NCI-H82 treated with DMSO at 0.1 percent for 48 hours (cell line): ENCODE data around the gene HNRNPM.

Experiments
- DNase-seq: peaks from one replicate; lab custom pipeline; 2025; ENCODE audit not compliant: unreplicated experiment; lab: John Stamatoyannopoulos, UW

Gene HNRNPM

DNA sequence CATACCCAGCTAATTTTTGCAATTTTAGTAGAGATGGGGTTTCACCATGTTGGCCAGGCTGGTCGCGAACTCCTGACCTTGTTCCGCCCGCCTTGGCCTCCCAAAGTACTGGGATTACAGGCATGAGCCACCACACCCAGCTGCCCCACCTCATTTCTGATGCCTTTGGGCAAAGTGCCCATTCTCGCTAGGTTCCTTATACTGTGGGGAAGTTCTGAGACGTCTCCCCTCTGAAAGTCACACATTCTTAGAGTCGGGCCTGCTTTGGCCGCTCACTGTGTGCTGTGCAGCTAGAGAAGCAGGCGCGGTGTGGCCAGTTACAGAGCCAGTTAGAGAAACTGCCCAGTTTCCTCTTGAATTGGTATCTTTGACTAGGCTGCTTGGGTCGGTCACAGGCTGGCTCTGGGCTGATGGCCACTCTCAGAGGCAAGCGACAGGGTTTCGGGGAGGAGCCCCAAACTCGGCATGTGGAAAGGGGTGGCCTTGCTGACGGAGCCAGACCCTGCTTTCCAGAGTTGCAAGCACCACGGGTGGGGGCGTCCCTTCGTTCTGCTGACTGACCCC is 39.6 kb downstream of the HNRNPM start:
- DNase-seq: no peak

DNA sequence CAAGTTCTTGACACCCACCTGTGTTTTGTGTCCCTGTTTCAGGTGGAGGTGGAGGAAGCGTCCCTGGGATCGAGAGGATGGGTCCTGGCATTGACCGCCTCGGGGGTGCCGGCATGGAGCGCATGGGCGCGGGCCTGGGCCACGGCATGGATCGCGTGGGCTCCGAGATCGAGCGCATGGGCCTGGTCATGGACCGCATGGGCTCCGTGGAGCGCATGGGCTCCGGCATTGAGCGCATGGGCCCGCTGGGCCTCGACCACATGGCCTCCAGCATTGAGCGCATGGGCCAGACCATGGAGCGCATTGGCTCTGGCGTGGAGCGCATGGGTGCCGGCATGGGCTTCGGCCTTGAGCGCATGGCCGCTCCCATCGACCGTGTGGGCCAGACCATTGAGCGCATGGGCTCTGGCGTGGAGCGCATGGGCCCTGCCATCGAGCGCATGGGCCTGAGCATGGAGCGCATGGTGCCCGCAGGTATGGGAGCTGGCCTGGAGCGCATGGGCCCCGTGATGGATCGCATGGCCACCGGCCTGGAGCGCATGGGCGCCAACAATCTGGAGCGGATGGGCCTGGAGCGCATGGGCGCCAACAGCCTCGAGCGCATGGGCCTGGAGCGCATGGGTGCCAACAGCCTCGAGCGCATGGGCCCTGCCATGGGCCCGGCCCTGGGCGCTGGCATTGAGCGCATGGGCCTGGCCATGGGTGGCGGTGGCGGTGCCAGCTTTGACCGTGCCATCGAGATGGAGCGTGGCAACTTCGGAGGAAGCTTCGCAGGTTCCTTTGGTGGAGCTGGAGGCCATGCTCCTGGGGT is 41.0 kb downstream of the HNRNPM start:
- DNase-seq: no peak

DNA sequence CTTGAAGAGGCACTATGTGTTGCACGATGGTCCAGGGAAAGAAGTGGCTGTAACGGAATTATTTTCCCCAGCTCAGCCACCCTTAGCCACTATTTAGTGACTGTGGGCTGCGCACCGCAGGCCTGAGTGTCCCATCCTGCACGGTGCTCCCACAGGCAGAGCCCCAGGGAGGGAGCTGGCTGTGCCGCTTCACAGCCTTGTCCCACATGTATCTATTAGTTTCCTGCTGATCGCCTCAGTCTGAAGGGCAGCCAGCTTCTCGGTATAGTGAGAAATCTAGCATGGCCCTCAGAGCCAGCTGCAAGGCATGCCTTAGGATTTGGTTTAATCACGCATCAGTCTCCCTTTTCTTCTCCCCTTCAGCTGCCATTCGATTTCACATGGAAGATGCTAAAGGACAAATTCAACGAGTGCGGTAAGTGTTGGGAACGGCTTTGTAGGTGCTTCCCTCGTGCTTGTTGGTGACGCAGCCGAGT is 41.9 kb downstream of the HNRNPM start:
- DNase-seq: no peak

DNA sequence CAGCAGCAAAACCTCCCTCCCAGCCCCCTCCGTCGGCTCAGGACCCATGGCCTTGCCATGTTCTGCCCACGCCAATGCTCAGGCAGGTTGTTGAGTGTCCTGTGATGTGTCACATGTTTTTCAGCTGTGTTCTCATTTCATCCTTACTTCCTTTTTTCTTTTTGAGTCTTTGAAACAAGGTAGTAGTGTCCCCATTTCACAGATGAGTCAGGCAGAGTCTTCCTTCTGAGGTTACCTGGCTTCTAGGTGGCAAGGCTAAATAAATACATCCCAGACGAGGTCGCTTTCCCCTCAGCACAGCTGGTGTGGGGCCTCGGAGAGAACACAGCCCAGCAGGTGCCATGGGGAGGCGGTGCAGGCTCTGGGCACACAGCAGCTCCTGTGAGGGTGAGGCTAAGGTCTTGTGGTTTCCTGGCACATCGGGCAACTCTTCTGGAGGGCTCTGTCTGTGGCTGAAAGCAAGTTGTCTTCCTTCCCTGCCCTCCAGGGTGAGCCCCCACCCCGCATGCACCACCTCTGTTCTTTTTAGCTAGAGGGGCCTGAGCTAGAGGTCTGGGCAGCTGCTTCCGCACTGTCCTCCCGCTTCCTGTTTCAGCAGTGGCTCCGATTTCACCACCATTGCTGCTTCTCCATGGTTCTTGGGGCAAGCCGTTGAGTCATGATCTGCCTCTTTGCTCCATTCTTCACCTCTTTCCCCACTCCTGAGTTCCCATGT is 42.5 kb downstream of the HNRNPM start:
- no peak for DNase-seq

DNA sequence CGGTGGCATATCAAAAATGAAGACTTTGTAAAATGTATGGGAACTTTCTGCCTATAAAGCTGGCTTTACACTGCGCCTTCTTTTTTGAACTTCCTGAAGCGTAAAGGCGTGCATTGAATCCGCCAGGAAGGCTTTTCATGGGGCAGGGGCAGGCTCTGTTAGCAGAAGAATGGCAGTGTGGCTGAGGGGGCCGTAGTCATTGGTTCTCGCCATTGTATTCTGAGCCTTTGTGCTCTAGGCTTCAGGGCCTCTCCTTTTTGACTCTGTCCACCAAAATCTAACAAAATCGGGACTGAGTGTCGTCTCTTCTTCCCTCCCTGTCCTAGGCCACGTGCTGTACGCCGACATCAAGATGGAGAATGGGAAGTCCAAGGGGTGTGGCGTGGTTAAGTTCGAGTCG is 43.6 kb downstream of the HNRNPM start:
- no peak for DNase-seq

DNA sequence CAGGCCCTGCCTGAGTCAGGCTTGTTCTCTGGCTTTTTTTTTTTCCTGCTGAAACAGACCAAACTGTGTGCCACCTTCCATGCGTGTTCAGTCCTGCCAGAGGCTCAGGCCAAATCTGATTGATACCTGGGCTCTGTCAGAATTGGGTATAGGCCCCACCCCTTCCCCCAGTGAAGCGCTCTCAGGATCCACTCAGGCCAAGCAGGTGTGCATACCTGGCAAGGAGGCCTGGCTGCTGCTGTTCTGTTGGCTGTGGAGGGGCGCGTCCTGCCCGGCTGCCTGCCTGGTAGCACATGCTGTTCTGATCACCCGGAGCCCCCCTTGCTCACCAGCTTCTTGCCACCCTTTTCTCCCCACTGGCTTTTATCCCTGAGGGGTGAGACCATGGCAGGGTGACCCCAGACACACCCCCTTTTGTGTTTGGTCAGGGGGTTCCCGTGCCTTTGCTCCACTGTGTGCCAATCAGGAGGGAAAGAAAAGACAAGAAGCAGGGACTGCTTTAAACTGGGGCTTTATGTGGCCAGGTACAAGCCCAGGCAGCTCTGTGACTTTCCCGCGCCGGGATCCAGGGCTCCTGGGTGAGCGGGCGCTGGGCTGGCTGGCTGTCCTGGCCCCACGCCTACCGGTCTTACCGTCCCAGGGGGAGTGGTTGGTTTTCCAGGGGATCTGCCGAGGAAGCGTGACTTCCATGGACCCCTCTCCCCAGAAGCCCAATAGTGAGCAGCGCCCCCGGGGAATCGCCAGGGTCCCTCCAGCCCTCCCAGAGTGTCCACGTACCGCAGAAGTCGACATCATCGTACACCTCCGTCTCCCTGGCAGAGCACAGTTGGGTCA is 45.0 kb downstream of the HNRNPM start:
- no peak for DNase-seq

DNA sequence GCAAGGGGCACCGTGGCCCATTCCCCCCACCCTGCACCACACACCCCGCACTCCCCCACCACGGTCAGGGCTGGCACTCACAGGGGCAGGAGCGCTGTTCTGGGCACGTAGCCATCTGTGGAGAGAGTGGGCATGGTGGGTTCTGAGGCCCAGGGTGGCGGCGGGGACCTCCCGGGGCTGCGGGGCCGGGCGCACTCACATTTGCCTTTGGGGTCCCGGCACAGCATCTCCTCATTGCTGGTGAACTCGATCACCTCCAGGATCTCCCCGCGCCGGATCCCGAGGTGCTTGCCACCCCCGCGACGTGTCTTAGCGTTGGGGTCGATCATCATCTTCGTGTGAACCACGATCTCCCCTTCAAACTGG is 45.6 kb downstream of the HNRNPM start:
- no peak for DNase-seq

DNA sequence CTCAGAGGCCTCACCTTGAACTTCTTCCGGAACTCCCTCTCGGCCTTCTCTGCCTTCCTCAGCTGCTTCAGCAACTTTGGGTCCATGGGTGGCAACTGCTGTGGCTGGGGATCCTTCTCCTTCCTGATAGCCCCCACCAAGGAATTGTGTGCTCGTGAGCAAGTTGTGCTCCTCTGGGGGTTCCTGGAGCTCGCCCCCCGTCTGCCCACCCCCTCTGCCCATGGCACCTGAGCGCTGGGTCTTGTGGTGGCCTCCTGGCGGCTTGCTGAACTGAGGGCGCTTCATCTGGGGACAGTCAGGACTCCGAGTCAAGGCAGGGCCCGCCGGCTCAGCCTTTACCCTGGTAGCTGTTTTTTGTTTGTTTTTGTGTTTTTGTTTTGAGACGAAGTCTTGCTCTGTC is 46.1 kb downstream of the HNRNPM start:
- no peak for DNase-seq

DNA sequence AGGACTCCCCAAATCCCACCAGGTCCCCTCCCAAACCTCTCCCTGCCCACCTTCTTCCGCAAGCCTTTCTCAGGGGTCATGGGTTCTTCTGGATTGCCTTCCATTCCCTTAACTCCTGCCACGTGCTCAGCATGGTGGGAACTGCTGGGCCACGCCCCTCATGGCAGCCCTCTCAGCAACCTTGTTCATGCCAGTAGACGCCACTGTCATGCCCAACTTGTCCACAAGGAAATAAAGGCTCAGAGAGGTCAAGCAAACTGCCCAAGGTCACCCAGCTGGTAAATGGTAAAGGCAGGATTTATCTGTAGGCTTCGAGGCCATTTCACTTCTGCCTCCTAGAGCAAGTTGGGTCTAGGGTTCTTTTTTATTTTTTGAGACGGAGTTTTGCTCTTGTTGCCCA is 46.8 kb downstream of the HNRNPM start:
- no peak for DNase-seq

DNA sequence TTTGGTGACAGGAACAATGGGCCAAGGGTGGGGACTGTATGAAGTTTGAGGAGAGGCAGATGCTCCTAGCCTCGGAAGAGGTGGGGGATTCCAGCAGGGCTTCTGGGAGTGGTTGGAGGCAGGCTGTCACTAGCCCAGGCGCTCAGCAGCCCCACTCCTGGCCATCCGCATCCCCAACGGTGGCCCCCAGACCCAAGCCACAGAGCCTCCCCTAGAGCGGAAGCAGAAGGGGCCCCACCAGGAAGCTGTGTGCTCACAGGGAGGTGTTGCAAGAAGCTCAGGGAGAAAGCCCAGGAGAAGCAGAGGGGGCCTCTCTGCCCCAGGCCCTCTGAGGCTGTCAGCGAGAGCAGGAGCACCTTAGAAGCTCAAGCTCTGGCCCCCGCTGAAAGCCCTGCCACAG is 49.4 kb downstream of the HNRNPM start:
- DNase-seq: no peak

DNA sequence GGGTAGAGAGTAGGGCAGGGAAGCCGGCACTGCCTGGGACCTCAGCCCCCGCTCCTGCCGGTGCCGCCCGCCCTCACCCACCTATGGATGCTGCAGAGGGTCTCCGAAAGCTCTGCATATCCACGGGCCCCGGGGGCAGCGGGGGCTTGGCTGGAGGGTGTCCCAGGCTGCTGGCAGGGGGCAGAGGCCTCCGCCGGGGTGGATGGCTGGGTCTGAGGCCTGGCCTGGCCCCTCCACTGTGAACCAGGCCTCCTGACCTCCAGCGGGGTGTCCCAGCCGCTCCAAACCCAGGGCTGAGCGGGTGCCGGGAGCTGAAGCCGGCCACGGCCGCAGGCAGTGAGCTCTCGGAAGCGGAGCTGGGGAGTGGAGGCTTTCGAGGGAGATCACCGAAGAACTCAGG is 53.5 kb downstream of the HNRNPM start:
- no peak for DNase-seq

DNA sequence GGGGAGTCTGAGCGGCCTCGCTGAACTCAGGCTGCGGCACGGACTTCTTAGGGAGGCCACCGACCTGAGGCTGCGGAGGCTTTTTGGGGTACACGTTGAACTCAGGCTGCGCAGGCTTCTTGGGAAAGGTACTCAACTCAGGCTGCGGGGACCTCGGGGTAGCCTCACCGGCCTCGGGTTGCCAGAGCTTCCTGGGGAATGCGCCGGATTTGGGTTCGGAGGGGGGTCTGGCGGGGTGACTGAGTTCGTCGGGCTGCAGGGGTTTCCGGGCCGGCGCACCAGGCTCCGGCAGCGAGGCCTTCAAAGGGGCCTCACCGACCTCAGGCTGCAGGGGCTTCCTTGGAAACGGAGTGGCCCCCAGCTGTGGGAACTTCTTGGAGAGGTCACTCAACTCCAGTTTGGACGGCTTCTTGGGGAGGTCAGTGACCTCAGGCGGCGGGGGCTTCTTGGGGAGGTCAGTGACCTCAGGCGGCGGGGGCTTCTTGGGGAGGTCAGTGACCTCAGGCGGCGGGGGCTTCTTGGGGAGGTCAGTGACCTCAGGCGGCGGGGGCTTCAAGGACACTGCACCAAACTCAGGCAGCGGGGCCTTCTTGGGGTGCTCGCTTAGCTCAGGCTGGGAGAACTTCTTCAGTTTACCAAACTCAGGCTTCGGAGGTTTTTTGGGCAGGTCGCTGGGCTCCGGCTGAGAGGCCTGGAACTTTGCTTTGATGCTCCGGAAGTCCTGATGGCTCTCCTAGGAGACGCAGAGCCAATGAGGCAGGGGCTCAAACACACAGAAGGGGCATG is 54.5 kb downstream of the HNRNPM start:
- no peak for DNase-seq

DNA sequence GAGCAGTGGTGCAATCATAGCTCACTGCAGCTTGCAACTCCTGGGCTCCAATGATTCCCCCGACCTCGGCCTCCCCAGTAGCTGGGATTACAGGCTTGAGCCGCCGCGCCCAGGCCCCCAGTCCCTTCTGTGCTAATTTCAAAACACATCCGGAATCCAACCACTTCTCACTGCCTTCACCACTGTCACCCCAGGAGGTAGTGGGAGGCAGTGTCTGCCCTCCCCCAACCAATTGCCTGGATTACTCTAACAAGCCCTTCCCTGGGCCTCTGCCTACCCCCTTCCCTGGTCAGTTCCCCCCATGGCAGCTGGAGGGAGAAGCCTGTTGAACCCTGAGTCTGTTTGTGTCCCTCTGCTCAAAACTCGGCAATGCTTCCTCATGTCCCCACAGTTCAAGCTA is 55.4 kb downstream of the HNRNPM start:
- DNase-seq: no peak

DNA sequence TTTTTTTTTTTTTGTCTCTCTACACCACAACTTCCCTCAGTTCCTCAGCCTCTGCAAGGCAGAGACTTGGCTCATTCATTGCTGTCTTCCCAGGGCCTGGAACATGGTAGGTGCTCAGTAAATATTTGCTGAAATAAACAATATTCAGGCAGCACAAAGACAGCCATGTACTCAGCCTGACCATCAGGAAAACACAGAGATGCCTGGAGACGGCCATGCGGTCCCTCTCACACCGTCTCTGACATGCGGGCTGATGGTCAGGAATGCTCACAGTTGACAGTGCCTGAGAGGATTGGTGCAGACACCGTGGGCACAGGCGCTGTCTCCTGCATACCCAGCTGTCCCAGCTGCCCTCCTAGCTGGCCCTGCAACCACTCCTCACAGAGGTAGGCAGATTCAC is 56.7 kb downstream of the HNRNPM start:
- DNase-seq: no peak

DNA sequence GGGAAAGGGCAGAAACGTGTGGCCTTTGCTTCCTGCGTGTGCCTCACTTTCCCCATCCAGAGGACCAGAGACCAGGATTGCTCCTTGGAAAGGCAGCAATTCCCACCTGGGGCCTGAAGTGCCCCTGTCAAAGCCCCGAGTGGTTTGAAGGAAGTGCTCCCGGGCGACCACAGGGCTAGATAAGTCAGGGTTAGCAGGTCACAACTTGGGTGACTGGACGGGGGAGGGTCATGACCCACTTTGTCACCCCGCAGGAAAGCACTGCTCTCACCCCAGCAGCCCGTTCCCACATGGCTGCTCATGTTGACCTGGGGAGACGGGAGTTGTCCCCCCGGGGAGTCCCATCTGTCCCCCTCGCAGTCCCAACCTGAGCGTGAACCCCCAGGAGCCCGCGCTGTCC is 57.2 kb downstream of the HNRNPM start:
- no peak for DNase-seq

DNA sequence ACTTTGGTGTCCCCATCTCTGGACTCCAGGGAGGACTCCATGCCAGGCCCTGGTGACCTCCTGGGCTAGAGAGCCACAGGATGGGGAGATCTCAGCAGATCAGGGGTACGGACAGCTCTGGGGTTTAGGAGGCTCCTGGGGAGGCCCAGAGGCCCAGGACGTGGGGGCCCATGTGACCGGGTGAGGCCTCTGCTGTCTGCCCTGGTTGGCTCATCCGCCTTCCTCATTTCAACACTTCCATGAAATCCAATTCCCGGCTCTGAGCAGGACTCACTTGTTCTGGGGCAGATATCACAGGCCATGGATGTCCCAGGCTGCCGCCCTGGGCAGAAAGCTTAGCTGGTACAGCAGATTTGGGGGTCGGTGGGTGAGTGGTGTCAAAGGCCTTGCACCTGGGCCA is 58.7 kb downstream of the HNRNPM start:
- DNase-seq: no peak

DNA sequence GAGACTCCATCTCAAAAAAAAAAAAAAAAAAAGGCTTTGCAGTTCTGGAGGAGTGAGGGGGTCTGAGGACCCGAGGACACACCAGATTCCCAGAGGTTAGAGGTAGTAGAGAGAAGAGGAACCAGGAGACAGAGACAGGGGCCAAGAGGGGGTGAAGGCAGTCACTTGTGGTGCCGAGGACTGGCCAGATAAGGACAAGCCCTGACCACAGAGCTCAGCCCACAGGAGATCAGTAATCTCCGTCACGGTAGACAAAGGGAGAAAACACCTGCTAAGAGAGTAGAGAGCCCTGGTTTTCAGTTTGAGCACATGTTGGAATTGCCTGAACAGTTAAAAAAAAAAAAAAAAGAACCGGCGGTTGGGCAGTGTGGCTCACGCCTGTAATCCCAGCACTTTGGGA is 59.4 kb downstream of the HNRNPM start:
- DNase-seq: no peak

DNA sequence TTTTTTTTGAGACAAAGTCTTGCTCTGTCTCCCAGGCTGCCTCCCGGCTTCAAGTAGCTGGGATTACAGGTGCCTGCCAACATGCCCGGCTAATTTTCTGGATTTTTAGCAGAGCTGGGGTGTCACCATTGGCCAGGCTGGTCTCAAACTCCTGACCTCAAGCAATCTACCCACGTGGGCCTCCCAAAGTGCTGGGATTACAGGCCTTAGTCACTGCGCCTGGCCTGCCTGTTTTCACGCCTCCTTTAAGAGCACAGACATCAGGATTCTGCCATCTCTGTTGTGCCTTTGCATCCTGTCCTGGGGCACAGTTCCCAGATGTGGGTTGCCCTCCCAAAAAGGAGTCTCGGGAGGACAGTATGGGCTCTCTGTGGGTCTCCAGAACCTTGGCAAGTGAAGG is 60.1 kb downstream of the HNRNPM start:
- no peak for DNase-seq

DNA sequence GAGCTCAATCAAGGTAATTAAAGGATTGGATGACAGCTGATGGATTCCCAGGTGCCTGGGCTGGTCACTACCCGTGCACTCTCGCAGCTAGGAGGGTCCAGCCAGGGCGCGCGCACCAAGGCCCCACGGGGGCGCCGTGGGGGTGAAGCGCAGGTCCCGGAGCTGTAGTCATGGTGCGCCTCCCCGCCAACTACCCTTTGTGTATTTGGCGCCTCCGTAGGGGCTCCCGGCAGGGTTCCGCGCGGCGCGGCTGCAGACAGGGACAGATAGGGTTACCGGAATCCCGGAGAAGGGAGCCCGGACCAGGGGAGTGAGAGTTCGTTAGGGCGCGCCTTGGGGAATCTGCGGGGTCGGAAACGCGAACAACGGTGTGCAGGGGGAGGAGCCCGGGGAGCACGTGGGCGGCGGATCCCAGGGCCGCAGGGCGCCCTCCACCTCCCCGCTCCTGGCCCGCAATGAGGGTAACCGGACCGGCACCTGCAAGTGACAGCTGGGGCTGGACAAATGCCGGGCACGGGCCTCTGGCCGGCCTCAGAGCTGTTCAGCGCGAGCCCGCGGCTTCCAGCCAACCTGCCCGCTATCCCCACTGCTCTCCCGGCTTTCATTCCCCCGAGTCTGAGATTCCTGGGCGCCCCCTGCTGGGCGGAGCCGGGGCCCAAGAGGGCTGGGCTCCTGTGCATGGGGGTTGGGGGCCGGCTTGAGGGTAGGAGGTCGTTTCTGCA is 61.1 kb downstream of the HNRNPM start:
- DNase-seq: peak; percentile 32

DNA sequence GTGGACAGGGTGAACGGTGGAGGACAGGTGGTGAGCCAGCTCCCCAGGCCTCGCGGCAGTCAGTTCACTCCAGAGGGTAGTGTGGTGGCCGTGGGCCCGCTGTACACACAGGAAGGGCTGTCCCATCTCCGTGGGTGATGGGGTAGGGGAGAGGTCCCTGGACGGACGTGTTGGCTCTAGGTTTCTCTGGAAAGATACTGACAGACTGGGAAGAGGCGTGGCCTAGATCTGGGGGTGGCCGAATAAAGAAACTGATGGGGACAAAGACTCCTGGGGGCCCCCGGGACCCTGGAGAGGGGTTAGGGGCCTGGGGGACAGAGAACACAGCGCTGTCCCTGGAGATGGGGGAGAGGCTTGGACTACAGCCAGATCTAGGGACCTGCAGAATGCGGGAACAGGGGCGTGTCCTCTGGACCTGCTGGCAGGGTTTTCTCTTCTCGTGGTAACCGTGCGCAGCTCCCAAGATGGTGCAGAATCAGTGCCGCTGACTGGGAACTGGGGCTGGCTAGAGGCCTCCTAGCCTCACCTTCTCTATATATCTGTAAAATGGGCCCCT is 61.7 kb downstream of the HNRNPM start:
- DNase-seq: no peak
